Fibroblast of skin of left biceps (primary cell): ENCODE results near the gene ANAPC10.
"Not testable (repeated sequence)": the region's sequence is repeated elsewhere in the genome, so short reads cannot be mapped to it uniquely, and the experiment has no call there.

ENCODE experiments used
- DNase-seq, 2 experiments: peaks; one replicate each; pipeline ENCODE4 v3.0.0-alpha.2; 2013; ENCODE audit warnings: low read depth in 2 of 2

ANAPC10 gene

GRCh38 chr4:145097821-145098674 is at the start of gene ANAPC10, which contains the start of gene ABCE1:
ANAPC10 (minus strand) TSS chr4:145098196; CDS start chr4:145096099, 2,097 bp downstream.
ABCE1 (plus strand) TSS chr4:145098311; CDS start chr4:145104413, 6,102 bp downstream.
- peak; percentile 93 to 94 for DNase-seq

- not testable (repeated sequence) for DNase-seq
These were observed 38.2 kb upstream of the ANAPC10 start for GRCh38 chr4:145136219-145136618.

DNA sequence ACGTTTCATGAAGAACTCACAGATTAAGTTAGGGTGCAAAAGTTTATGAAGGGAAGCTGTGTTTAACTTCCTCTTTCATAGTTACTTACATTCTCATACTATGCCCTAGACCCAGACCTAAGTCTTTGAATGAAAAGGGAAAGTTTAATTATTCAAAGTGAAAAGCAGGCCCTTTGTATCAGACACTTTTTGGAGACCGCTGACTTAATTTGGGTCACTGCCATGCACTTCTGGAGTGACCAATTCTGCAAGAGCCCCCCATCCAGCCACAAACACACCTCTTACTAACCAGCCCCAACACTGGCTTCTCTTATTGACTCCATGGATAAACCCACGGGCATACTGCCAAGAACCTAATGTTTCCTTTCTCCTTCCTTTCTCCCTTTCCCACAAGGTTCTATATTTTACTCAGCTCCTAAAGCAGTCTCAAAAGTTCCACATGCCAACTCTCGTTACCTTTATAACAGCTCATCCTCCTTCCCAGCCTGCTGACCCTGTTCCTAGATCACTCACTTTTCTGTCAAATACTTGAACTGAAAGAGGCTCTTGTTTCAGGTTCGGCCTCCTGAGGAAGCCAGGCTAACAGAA is 34.6 kb upstream of the ANAPC10 start:
- no peak for DNase-seq

- no peak for DNase-seq
These were observed 33.9 kb upstream of the ANAPC10 start for GRCh38 chr4:145131848-145132247.

- peak; percentile 87 to 90 for DNase-seq
These were observed 32.9 kb upstream of the ANAPC10 start for GRCh38 chr4:145130788-145131399.

GRCh38 chr4:145130130-145130529 is 32.1 kb upstream of the ANAPC10 start:
- no peak for DNase-seq

DNA sequence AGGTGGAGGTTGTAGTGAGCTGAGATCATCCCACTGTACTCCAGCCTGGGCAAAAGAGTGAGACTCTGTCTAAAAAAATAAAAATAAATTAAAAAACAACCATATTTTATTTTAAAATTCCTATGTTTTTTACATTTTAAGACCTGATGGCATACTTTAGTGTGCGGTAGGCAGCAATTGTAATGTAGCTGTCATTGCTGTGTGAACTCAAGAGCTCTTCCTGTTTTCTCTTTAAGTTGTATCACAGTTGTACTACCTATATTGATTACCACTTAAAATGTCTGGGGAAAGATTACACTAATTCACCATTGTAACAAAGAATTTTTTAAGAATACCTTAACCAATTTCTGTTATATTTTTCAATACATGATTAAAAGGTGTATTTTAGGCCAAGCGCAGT is 27.4 kb upstream of the ANAPC10 start:
- no peak for DNase-seq

- DNase-seq = no peak
These were observed 10.1 kb upstream of the ANAPC10 start for GRCh38 chr4:145108128-145108527.

- no peak for DNase-seq
These were observed 9.1 kb upstream of the ANAPC10 start for GRCh38 chr4:145107126-145107525.

DNA sequence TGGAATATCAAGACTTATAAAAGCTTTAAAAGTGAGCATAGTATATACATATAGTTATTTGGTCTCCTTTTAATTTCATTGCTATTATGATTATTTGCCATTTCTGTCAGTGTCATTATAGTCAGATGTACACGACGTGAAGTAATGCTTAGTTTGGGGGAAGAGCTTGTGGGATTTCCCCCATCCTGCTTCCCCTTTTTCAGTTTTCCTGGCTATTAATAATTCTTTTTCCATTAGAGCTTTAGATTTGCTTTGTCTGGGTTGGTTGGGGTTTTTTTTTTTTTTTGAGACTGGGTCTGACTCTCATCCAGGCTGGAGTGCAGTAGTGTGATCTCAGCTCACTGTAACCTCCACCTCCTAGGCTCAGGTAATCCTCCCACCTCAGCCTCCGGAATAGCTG is 5.5 kb upstream of the ANAPC10 start:
- DNase-seq = no peak

GRCh38 chr4:145102619-145103018 is 4.6 kb upstream of the ANAPC10 start:
- DNase-seq = no peak

- no peak for DNase-seq
These were observed 3.1 kb upstream of the ANAPC10 start for GRCh38 chr4:145101091-145101490.

GRCh38 chr4:145099653-145100052 is 1.7 kb upstream of the ANAPC10 start:
- no peak for DNase-seq

DNA sequence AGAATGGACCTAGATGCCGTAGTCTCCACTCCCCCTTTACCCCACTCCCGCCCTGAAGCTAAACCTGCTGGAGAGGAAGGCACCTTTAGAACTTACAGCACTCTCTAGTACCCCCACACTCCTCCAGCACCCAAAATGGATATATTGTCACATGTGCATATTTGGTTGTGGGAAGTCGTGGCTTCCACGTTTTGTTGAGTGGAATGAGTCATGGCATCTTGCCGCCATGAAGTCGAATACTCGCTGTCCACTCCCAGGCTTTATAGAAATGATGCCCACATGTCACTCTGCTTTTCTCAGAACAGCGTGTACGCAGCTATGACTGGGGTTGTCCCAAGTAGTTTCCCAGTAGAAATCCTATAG is 660 bp upstream of the ANAPC10 start:
- DNase-seq = no peak

GRCh38 chr4:145097331-145097820 is 620 bp downstream of the ANAPC10 start:
- DNase-seq = no peak

GRCh38 chr4:145093638-145094037 is 4.4 kb downstream of the ANAPC10 start:
- no peak for DNase-seq

DNA sequence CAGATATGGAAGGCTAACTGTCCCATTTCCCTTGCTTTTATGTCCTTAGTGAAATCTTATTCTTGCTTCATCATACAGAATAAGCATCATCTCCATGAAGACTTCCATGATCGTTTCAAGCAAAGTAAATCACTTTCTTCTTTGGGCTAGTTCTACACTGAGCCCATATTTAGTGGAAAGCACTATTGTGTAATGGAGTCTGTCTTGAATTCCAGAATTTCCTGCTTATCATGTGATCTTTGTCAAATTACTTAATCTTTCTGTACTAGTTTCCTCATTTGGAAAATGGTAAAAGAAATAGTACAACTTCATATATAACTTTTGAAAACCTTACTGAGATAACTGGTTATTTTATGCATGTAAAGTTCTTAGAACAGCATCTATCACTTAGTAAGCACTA is 7.6 kb downstream of the ANAPC10 start:
- no peak for DNase-seq

- DNase-seq = no peak
These were observed 13.9 kb downstream of the ANAPC10 start for GRCh38 chr4:145083891-145084605.

- DNase-seq = no peak
These were observed 16.2 kb downstream of the ANAPC10 start for GRCh38 chr4:145081756-145082155.

DNA sequence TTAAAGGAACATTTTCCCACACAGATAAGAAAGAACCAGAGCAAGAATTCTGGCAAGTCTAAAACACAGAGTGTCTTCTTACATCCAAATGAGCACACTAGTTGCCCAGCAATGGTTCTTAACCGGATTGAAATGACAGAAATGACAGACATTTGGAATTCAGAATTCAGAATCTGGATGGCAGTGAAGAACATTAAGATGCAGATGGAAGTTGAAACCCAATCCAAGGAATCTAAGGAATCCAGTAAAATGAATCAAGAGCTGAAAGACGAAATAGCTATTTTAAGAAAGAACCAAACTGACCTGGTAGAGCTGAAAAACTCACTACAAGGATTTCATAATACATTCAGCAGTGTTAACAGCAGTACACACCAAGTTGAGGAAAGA is 21.5 kb downstream of the ANAPC10 start:
- no peak for DNase-seq

GRCh38 chr4:145075742-145076468 is 22.1 kb downstream of the ANAPC10 start:
- no peak for DNase-seq
